Measurements from ENCODE around the gene BSX.

The BSX gene

GRCh38 chr11:122981388-122982264 lies at the start of gene BSX:
Gene BSX, minus strand, starts transcription at chr11:122981834. Its CDS starts 163 bp downstream, at chr11:122981671.
- DNase-seq: peak; percentile 17 to 29

- DNase-seq: no peak
These were observed 48.9 kb upstream of the BSX start for GRCh38 chr11:123030517-123030916.

- peak in 1 of 2 experiments; percentile 65 for DNase-seq
These were observed 39.3 kb upstream of the BSX start for GRCh38 chr11:123020968-123021367.

- no peak for DNase-seq
These were observed 37.1 kb upstream of the BSX start for GRCh38 chr11:123018702-123019101.

GRCh38 chr11:123011510-123011909 lies 29.9 kb upstream of the BSX start:
- no peak for DNase-seq

GRCh38 chr11:123006860-123007542 lies 25.4 kb upstream of the BSX start:
- no peak for DNase-seq

- DNase-seq: no peak
These were observed 19.1 kb upstream of the BSX start for GRCh38 chr11:123000721-123001120.

GRCh38 chr11:122998727-122999366 lies 17.2 kb upstream of the BSX start:
- DNase-seq: no peak

- DNase-seq: peak; percentile 43 to 75
These were observed 13.9 kb upstream of the BSX start for GRCh38 chr11:122995526-122995925.

- DNase-seq: peak in 1 of 2 experiments; percentile 37
These were observed 2.8 kb upstream of the BSX start for GRCh38 chr11:122984186-122985011.

GRCh38 chr11:122983438-122984185 lies 2.0 kb upstream of the BSX start:
- no peak for DNase-seq

- no peak for DNase-seq
These were observed 1.6 kb downstream of the BSX start for GRCh38 chr11:122979815-122980595.

GRCh38 chr11:122979103-122979814 lies 2.4 kb downstream of the BSX start:
- no peak for DNase-seq

GRCh38 chr11:122978299-122978620 lies 3.4 kb downstream of the BSX start:
- no peak for DNase-seq

- no peak for DNase-seq
These were observed 4.0 kb downstream of the BSX start for GRCh38 chr11:122977470-122978298.

- DNase-seq: peak in 1 of 2 experiments; percentile 40
These were observed 4.7 kb downstream of the BSX start for GRCh38 chr11:122976734-122977469.

- DNase-seq: no peak
These were observed 5.4 kb downstream of the BSX start for GRCh38 chr11:122976061-122976733.

GRCh38 chr11:122963961-122964360 lies 17.7 kb downstream of the BSX start:
- DNase-seq: no peak

Data from NCI-H524 (cell line).